WTC11 (cell line): Measurements from ENCODE around the gene LAMA3. TPM values are rescaled to one million over a fixed set of nuclear protein-coding genes. Genes with fewer than 3 reads are reported as not detected.
A peak's percentile ranks its signal among the peaks of the same experiment; 100 is the strongest.

Experiments used
- ATAC-seq: fragments of 200-7000 bp; cut with Tn5 transposase; 2 replicates; pipeline ENCODE4 v1.10.0; 2021; ENCODE audit warnings: mild to moderate bottlenecking, moderate library complexity
- CTCF ChIA-PET: fragments of 300-600 bp; sonication (Branson Sonifier 250); formaldehyde crosslinking; loops from one replicate; lab custom pipeline; 2021; ENCODE audit warnings: antibody characterized with exemption; lab: Charles Lee
- POLR2A ChIA-PET: fragments of 350-600 bp; sonication (Branson Sonifier 250); formaldehyde crosslinking; loops from one replicate; lab custom pipeline; 2021; ENCODE audit warnings: antibody characterized with exemption; lab: Charles Lee
- DNase-seq: peaks from one replicate; pipeline ENCODE4 v3.0.0; 2021; ENCODE audit warnings: low spot score
- H3K27ac Mint-ChIP-seq: 2 replicates; pipeline ENCODE4 v1.8.0; 2021; ENCODE audit warnings: mixed read lengths
- H3K27me3 Mint-ChIP-seq: 2 replicates; pipeline ENCODE4 v1.8.0; 2021; ENCODE audit warnings: low read depth, mild to moderate bottlenecking, moderate library complexity, mixed read lengths
- H3K36me3 Mint-ChIP-seq: 2 replicates; pipeline ENCODE4 v1.8.0; 2021; ENCODE audit warnings: mixed read lengths
- H3K4me1 Mint-ChIP-seq: 2 replicates; pipeline ENCODE4 v1.8.0; 2022; ENCODE audit warnings: mixed read lengths
- H3K4me3 Mint-ChIP-seq: 2 replicates; pipeline ENCODE4 v1.8.0; 2021; ENCODE audit warnings: mild to moderate bottlenecking, moderate library complexity, mixed read lengths
- H3K9me3 Mint-ChIP-seq: 2 replicates; pipeline ENCODE4 v1.8.0; 2021; ENCODE audit warnings: mixed read lengths
- CREB1 ChIP-seq: sonication (generic); formaldehyde crosslinking; IDR thresholded peaks from 2 replicates; pipeline ENCODE4 v1.8.0; 2023; ENCODE audit warnings: mild to moderate bottlenecking, missing genetic modification reagents
- ELF4 ChIP-seq: sonication (generic); formaldehyde crosslinking; IDR thresholded peaks from 2 replicates; pipeline ENCODE4 v1.8.1; 2022; ENCODE audit warnings: low read depth, mild to moderate bottlenecking, moderate library complexity, missing genetic modification reagents
- ERG ChIP-seq: fragments of 250-450 bp; sonication (Bioruptor Pico); IDR thresholded peaks from 2 replicates; pipeline ENCODE4 v1.8.0; 2021; ENCODE audit warnings: mild to moderate bottlenecking
- FOXJ3 ChIP-seq: sonication (generic); formaldehyde crosslinking; IDR thresholded peaks from 2 replicates; pipeline ENCODE4 v1.9.0; 2021; ENCODE audit warnings: missing genetic modification reagents, mild to moderate bottlenecking, borderline replicate concordance
- FOXP4 ChIP-seq: sonication (generic); formaldehyde crosslinking; IDR thresholded peaks from 2 replicates; pipeline ENCODE4 v1.8.0; 2022; ENCODE audit warnings: mild to moderate bottlenecking, missing genetic modification reagents
- HMGA2 ChIP-seq: fragments of 250-450 bp; sonication (Bioruptor Pico); IDR thresholded peaks from 2 replicates; pipeline ENCODE4 v1.4.0; 2021; ENCODE audit warnings: mild to moderate bottlenecking, moderate library complexity
- IRF2 ChIP-seq: sonication (generic); formaldehyde crosslinking; IDR thresholded peaks from 2 replicates; pipeline ENCODE4 v1.8.0; 2022; ENCODE audit warnings: low read depth, missing genetic modification reagents, borderline replicate concordance
- NFE2L1 ChIP-seq: sonication (generic); formaldehyde crosslinking; IDR thresholded peaks from 2 replicates; pipeline ENCODE4 v1.8.1; 2023; ENCODE audit warnings: missing genetic modification reagents
- NFYB ChIP-seq: sonication (generic); formaldehyde crosslinking; conservative IDR thresholded peaks from 2 replicates; pipeline ENCODE4 v1.8.0; 2022; ENCODE audit warnings: low read depth, missing genetic modification reagents
- NR2C2 ChIP-seq: sonication (generic); formaldehyde crosslinking; IDR thresholded peaks from 2 replicates; pipeline ENCODE4 v1.8.0; 2022; ENCODE audit warnings: mild to moderate bottlenecking, missing genetic modification reagents
- RELA ChIP-seq: sonication (generic); formaldehyde crosslinking; IDR thresholded peaks from 2 replicates; pipeline ENCODE4 v1.8.1; 2022; ENCODE audit warnings: missing genetic modification reagents, mild to moderate bottlenecking, borderline replicate concordance
- SMAD4 ChIP-seq: sonication (generic); formaldehyde crosslinking; IDR thresholded peaks from 2 replicates; pipeline ENCODE4 v1.8.0; 2022; ENCODE audit warnings: mild to moderate bottlenecking, missing genetic modification reagents
- SP1 ChIP-seq: sonication (generic); formaldehyde crosslinking; conservative IDR thresholded peaks from 2 replicates; pipeline ENCODE4 v1.8.1; 2022; ENCODE audit warnings: missing genetic modification reagents
- TP53 ChIP-seq: sonication (generic); formaldehyde crosslinking; IDR thresholded peaks from 2 replicates; pipeline ENCODE4 v1.8.1; 2023; ENCODE audit warnings: mild to moderate bottlenecking, missing genetic modification reagents
- ZNF121 ChIP-seq: sonication (generic); formaldehyde crosslinking; IDR thresholded peaks from 2 replicates; pipeline ENCODE4 v1.8.0; 2023; ENCODE audit warnings: missing genetic modification reagents
- ZNF232 ChIP-seq: sonication (generic); formaldehyde crosslinking; IDR thresholded peaks from 2 replicates; pipeline ENCODE4 v1.8.0; 2022; ENCODE audit warnings: mild to moderate bottlenecking, missing genetic modification reagents
- ZNF317 ChIP-seq: sonication (generic); formaldehyde crosslinking; IDR thresholded peaks from 2 replicates; pipeline ENCODE4 v1.8.1; 2023; ENCODE audit warnings: low read depth, mild to moderate bottlenecking, moderate library complexity, missing genetic modification reagents, borderline replicate concordance
- ZNF423 ChIP-seq: fragments of 250-450 bp; sonication (Bioruptor Pico); IDR thresholded peaks from 2 replicates; pipeline ENCODE4 v2.1.2; 2022; ENCODE audit warnings: mild to moderate bottlenecking, moderate library complexity
- ZNF512 ChIP-seq: sonication (generic); formaldehyde crosslinking; IDR thresholded peaks from 2 replicates; pipeline ENCODE4 v1.8.1; 2022; ENCODE audit warnings: missing genetic modification reagents, borderline replicate concordance
- total RNA-seq: library from RNA; stranded (reverse); gene quantifications from 3 replicates; pipeline ENCODE4 v1.2.3, GENCODE V29; 2021
- TF ChIP-seq, protein P1 (sequence below): fragments of 250-450 bp; sonication (Bioruptor Pico); IDR thresholded peaks from 2 replicates; pipeline ENCODE4 v1.9.0; 2021; ENCODE audit warnings: moderate library complexity, mild to moderate bottlenecking, inconsistent platforms, borderline replicate concordance
- TF ChIP-seq, protein P2 (sequence below): fragments of 250-450 bp; sonication (Bioruptor Pico); IDR thresholded peaks from 2 replicates; pipeline ENCODE4 v1.9.0; 2021; ENCODE audit warnings: mild to moderate bottlenecking
- TF ChIP-seq, protein P3 (sequence below): sonication (generic); formaldehyde crosslinking; IDR thresholded peaks from 2 replicates; pipeline ENCODE4 v1.8.1; 2023; ENCODE audit warnings: mild to moderate bottlenecking, missing genetic modification reagents, moderate library complexity
- TF ChIP-seq, protein P4 (sequence below): sonication (generic); formaldehyde crosslinking; conservative IDR thresholded peaks from 2 replicates; pipeline ENCODE4 v1.8.1; 2022; ENCODE audit warnings: mild to moderate bottlenecking, missing genetic modification reagents
- TF ChIP-seq, protein P5 (sequence below): sonication (generic); formaldehyde crosslinking; IDR thresholded peaks from 2 replicates; pipeline ENCODE4 v1.8.0; 2022; ENCODE audit warnings: mild to moderate bottlenecking, missing genetic modification reagents

LAMA3 gene
- total RNA-seq, 1 experiment from 2014 or later, result 0.83 TPM

- Mint-ChIP-seq H3K4me3 (no peak overlapping the region), H3K36me3 (peaks cover 2% of the 10 kb centered on the region), H3K4me1 (peaks cover 17% of the 10 kb centered on the region)
- DNase-seq (no peak), ATAC-seq (peak; percentile 32; the same call in 1 of the 2 replicates)
- TF ChIP-seq CREB1, result no peak
- no peak for TF ChIP-seq ZNF232
- no peak for TF ChIP-seq IRF2 (CRISPR knock-in tag)
- TF ChIP-seq, protein P1, sequence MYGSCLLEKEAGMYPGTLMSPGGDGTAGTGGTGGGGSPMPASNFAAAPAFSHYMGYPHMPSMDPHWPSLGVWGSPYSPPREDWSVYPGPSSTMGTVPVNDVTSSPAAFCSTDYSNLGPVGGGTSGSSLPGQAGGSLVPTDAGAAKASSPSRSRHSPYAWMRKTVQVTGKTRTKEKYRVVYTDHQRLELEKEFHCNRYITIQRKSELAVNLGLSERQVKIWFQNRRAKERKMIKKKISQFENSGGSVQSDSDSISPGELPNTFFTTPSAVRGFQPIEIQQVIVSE (CRISPR knock-in tag), result no peak
- TF ChIP-seq SP1, result no peak
- TF ChIP-seq, protein P2, sequence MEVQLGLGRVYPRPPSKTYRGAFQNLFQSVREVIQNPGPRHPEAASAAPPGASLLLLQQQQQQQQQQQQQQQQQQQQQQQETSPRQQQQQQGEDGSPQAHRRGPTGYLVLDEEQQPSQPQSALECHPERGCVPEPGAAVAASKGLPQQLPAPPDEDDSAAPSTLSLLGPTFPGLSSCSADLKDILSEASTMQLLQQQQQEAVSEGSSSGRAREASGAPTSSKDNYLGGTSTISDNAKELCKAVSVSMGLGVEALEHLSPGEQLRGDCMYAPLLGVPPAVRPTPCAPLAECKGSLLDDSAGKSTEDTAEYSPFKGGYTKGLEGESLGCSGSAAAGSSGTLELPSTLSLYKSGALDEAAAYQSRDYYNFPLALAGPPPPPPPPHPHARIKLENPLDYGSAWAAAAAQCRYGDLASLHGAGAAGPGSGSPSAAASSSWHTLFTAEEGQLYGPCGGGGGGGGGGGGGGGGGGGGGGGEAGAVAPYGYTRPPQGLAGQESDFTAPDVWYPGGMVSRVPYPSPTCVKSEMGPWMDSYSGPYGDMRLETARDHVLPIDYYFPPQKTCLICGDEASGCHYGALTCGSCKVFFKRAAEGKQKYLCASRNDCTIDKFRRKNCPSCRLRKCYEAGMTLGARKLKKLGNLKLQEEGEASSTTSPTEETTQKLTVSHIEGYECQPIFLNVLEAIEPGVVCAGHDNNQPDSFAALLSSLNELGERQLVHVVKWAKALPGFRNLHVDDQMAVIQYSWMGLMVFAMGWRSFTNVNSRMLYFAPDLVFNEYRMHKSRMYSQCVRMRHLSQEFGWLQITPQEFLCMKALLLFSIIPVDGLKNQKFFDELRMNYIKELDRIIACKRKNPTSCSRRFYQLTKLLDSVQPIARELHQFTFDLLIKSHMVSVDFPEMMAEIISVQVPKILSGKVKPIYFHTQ, result no peak
- TF ChIP-seq, protein P3, sequence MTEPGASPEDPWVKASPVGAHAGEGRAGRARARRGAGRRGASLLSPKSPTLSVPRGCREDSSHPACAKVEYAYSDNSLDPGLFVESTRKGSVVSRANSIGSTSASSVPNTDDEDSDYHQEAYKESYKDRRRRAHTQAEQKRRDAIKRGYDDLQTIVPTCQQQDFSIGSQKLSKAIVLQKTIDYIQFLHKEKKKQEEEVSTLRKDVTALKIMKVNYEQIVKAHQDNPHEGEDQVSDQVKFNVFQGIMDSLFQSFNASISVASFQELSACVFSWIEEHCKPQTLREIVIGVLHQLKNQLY (CRISPR knock-in tag), result no peak
- TF ChIP-seq NFE2L1 (CRISPR knock-in tag), result no peak
- TF ChIP-seq, protein P4, sequence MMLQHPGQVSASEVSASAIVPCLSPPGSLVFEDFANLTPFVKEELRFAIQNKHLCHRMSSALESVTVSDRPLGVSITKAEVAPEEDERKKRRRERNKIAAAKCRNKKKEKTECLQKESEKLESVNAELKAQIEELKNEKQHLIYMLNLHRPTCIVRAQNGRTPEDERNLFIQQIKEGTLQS (CRISPR knock-in tag), result no peak
- TF ChIP-seq, protein P5, sequence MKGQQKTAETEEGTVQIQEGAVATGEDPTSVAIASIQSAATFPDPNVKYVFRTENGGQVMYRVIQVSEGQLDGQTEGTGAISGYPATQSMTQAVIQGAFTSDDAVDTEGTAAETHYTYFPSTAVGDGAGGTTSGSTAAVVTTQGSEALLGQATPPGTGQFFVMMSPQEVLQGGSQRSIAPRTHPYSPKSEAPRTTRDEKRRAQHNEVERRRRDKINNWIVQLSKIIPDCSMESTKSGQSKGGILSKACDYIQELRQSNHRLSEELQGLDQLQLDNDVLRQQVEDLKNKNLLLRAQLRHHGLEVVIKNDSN (CRISPR knock-in tag), result no peak
- no peak for TF ChIP-seq SMAD4 (CRISPR knock-in tag)
- TF ChIP-seq RELA (CRISPR knock-in tag), result no peak
- no peak for TF ChIP-seq NR2C2 (CRISPR knock-in tag)
- TF ChIP-seq TP53 (CRISPR knock-in tag), result no peak
- TF ChIP-seq ZNF121, result no peak
- no peak for TF ChIP-seq ERG
- no peak for TF ChIP-seq HMGA2 (CRISPR knock-in tag)
- no peak for TF ChIP-seq ZNF317
- TF ChIP-seq, all 79 proteins: peak for 0
- ChIA-PET POLR2A (no interaction called here), CTCF (interaction anchor here (1.3 kb wide), 1 partner anchor 57 kb away, joined by 3 read pairs; no protein-coding TSS in a partner anchor)
- no peak overlapping the region for H3K27ac Mint-ChIP-seq
- H3K9me3 Mint-ChIP-seq, result peaks cover 9% of the 10 kb centered on the region
- H3K27me3 Mint-ChIP-seq, result no peaks in the 10 kb centered on the region; the same call in 1 of the 2 replicates
Measured at GRCh38 chr18:23982155-23983079, 293.2 kb downstream of the LAMA3 start.

- ATAC-seq, result no peak
- Mint-ChIP-seq H3K27ac (no peak overlapping the region), H3K36me3 (no peaks in the 10 kb centered on the region), H3K4me1 (peaks cover 17% of the 10 kb centered on the region), H3K9me3 (peaks cover 2% of the 10 kb centered on the region), H3K4me3 (no peak overlapping the region), H3K27me3 (no peaks in the 10 kb centered on the region; the same call in 1 of the 2 replicates)
- DNase-seq, result no peak
- CTCF ChIA-PET, result interaction anchor here (1.3 kb wide), 1 partner anchor 58 kb away, joined by 3 read pairs; no protein-coding TSS in a partner anchor
- POLR2A ChIA-PET, result no interaction called here
- TF ChIP-seq NFYB (CRISPR knock-in tag) (no peak), ZNF423 (CRISPR knock-in tag) (no peak), ELF4 (CRISPR knock-in tag) (no peak), FOXJ3 (CRISPR knock-in tag) (no peak), ZNF512 (no peak), FOXP4 (CRISPR knock-in tag) (no peak), ZNF121 (no peak), NFE2L1 (CRISPR knock-in tag) (no peak)
Measured at GRCh38 chr18:23983112-23983511, 293.9 kb downstream of the LAMA3 start.
